Mesenchymal stem cell (in vitro differentiated cells and primary cell): ENCODE results near the gene RRAS. TPM values are rescaled to one million over a fixed set of nuclear protein-coding genes. Genes with fewer than 3 reads are reported as not detected.

Source experiments
- DNase-seq: peaks from one replicate; pipeline ENCODE4 v3.0.0-alpha.2; 2013
- H2AFZ ChIP-seq: one replicate; pipeline ENCODE4 v1.6.1; 2013; ENCODE audit warnings: low read depth, mild to moderate bottlenecking, control low read depth, inconsistent platforms, low read length, moderate library complexity
- H2AK5ac ChIP-seq: 2 replicates; pipeline ENCODE4 v1.6.1; 2013; ENCODE audit warnings: low read length, moderate library complexity, mild to moderate bottlenecking, inconsistent platforms; ENCODE audit not compliant: severe bottlenecking
- H2BK120ac ChIP-seq: one replicate; pipeline ENCODE4 v1.6.1; 2013; ENCODE audit warnings: low read depth, mild to moderate bottlenecking, inconsistent platforms, low read length, moderate library complexity
- H2BK12ac ChIP-seq, 2 experiments: one replicate each; pipeline ENCODE4 v1.6.1; 2013; ENCODE audit warnings: inconsistent platforms in 2 of 2, low read length in 2 of 2, mild to moderate bottlenecking in 2 of 2, moderate library complexity in 2 of 2, control low read depth in 1 of 2
- H2BK15ac ChIP-seq: one replicate; pipeline ENCODE4 v1.6.1; 2013; ENCODE audit warnings: mild to moderate bottlenecking, low read depth, inconsistent platforms; ENCODE audit not compliant: poor library complexity, severe bottlenecking
- H2BK5ac ChIP-seq: 2 replicates; pipeline ENCODE4 v1.6.1; 2013; ENCODE audit warnings: low read depth, mild to moderate bottlenecking, low read length, control low read depth, inconsistent platforms; ENCODE audit not compliant: poor library complexity, severe bottlenecking
- H3K14ac ChIP-seq, 2 experiments: one replicate each; pipeline ENCODE4 v1.6.1; 2013; ENCODE audit warnings: inconsistent platforms in 2 of 2, low read length in 2 of 2, control low read depth in 1 of 2, mild to moderate bottlenecking in 1 of 2, moderate library complexity in 1 of 2
- H3K18ac ChIP-seq, 2 experiments: one replicate each; pipeline ENCODE4 v1.6.1; 2013; ENCODE audit warnings: inconsistent platforms in 2 of 2, low read length in 2 of 2, control low read depth in 1 of 2, low read depth in 1 of 2, mild to moderate bottlenecking in 1 of 2
- H3K23ac ChIP-seq, 2 experiments: one replicate each; pipeline ENCODE4 v1.6.1; 2013; ENCODE audit warnings: inconsistent platforms in 2 of 2, low read length in 2 of 2, mild to moderate bottlenecking in 2 of 2, moderate library complexity in 2 of 2, control low read depth in 1 of 2
- H3K27ac ChIP-seq: 2 replicates; pipeline ENCODE4 v1.5.1; 2013; ENCODE audit warnings: mild to moderate bottlenecking, moderate library complexity, low read length, control low read depth, inconsistent platforms; ENCODE audit not compliant: poor library complexity, severe bottlenecking
- H3K27me3 ChIP-seq, 2 experiments: 2 replicates each; pipeline versions ENCODE4 v1.6.1 to v1.7.0; 2013; ENCODE audit warnings: low read length in 2 of 2, mild to moderate bottlenecking in 2 of 2, moderate library complexity in 2 of 2, control low read depth in 1 of 2, inconsistent platforms in 1 of 2; ENCODE audit not compliant: control insufficient read depth in 1 of 2, insufficient read depth in 1 of 2
- H3K36me3 ChIP-seq, 2 experiments: 2 replicates each; pipeline versions ENCODE4 v1.6.1 to v1.7.0; 2013; ENCODE audit warnings: low read length in 2 of 2, control low read depth in 1 of 2, inconsistent platforms in 1 of 2, low read depth in 1 of 2, mild to moderate bottlenecking in 1 of 2; ENCODE audit not compliant: insufficient read depth in 2 of 2, control insufficient read depth in 1 of 2
- H3K4ac ChIP-seq, 2 experiments: one replicate each; pipeline ENCODE4 v1.6.1; 2013; ENCODE audit warnings: inconsistent platforms in 2 of 2, low read length in 2 of 2, mild to moderate bottlenecking in 2 of 2, moderate library complexity in 2 of 2, control low read depth in 1 of 2, low read depth in 1 of 2
- H3K4me1 ChIP-seq: 2 replicates; pipeline ENCODE4 v1.6.1; 2013; ENCODE audit warnings: low read depth, low read length, control low read depth; ENCODE audit not compliant: control insufficient read depth, insufficient read depth
- H3K4me2 ChIP-seq: 2 replicates; pipeline ENCODE4 v1.6.1; 2013; ENCODE audit warnings: low read length, mild to moderate bottlenecking, inconsistent platforms; ENCODE audit not compliant: poor library complexity, severe bottlenecking
- H3K4me3 ChIP-seq, 2 experiments: 2 replicates each; pipeline versions ENCODE4 v1.5.1 to v1.7.0; 2013; ENCODE audit warnings: low read length in 2 of 2, mild to moderate bottlenecking in 2 of 2, control low read depth in 1 of 2, low read depth in 1 of 2; ENCODE audit not compliant: insufficient read depth in 1 of 2
- H3K79me1 ChIP-seq: replicated peaks from 2 replicates; pipeline ENCODE4 v1.6.1; 2013; ENCODE audit warnings: mild to moderate bottlenecking, control low read depth, low read length, inconsistent platforms; ENCODE audit not compliant: poor library complexity, severe bottlenecking
- H3K9ac ChIP-seq: 2 replicates; pipeline ENCODE4 v1.7.0; 2013; ENCODE audit warnings: mild to moderate bottlenecking, low read length, moderate library complexity
- H3K9me3 ChIP-seq: 2 replicates; pipeline ENCODE4 v1.7.0; 2013; ENCODE audit warnings: mild to moderate bottlenecking, low read length; ENCODE audit not compliant: control insufficient read depth
- H4K8ac ChIP-seq: one replicate; pipeline ENCODE4 v1.6.1; 2013; ENCODE audit warnings: inconsistent platforms, mild to moderate bottlenecking, low read length, moderate library complexity
- H4K91ac ChIP-seq: one replicate; pipeline ENCODE4 v1.6.1; 2013; ENCODE audit warnings: mild to moderate bottlenecking, low read length, inconsistent platforms
- WGBS: methylation state at CpG from one replicate; pipeline ENCODE4 v1.1.7; 2013; ENCODE audit warnings: mixed read lengths; 5-methylcytosine and 5-hydroxymethylcytosine counted together
- small RNA-seq: library from polyadenylated mRNA; stranded (forward); fragments of <200 nt; extraction: miRNeasy Mini kit (QIAGEN cat#:217004); gene quantifications from one replicate; pipeline ENCODE3, GENCODE V24; 2013; ENCODE audit warnings: low read depth

Gene RRAS

DNA sequence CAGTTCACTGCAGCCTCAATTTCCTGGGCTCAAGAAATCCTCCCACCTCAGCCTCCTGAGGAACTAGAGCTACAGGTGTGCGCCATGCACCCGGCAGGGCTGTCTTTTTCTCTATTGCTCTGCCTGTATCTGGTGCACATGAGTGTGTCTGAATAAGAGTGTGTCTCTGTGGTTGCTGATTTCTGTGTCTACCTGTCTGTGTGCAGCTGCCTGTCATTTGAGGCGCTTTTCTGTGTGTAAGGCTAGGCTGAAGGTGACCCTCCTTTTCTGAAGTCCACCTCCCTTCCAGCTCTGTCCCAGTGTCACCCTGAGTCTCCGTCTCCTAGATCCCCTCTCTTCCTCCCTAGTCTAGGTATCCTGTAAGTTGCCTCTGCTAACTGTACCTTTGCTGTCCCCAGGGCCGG lies 50.4 kb downstream of the RRAS start:
- Histone ChIP-seq H3K23ac (no peak overlapping the region), H2AFZ (no peak overlapping the region), H3K4me2 (no peak overlapping the region), H2BK12ac (no peak overlapping the region), H4K8ac (peak overlapping the region; percentile 61), H4K91ac (no peak overlapping the region), H3K18ac (no peak overlapping the region), H3K27me3 (no peaks in the 10 kb centered on the region), H2AK5ac (no peak overlapping the region), H3K9me3 (no peaks in the 10 kb centered on the region), H3K14ac (no peak overlapping the region), H3K4ac (no peak overlapping the region), H2BK5ac (no peak overlapping the region), H3K4me1 (peaks cover 7% of the 10 kb centered on the region), H3K36me3 (peaks cover 4 to 8% of the 10 kb centered on the region in 2 experiments), H3K9ac (no peak overlapping the region), H2BK15ac (no peak overlapping the region), H3K79me1 (no peaks in the 10 kb centered on the region), H2BK120ac (no peak overlapping the region), H3K4me3 (no peak overlapping the region), H3K27ac (no peak overlapping the region)
- no peak for DNase-seq
- WGBS = 78% methylated on average over 5 of the region's 5 CpGs

DNA sequence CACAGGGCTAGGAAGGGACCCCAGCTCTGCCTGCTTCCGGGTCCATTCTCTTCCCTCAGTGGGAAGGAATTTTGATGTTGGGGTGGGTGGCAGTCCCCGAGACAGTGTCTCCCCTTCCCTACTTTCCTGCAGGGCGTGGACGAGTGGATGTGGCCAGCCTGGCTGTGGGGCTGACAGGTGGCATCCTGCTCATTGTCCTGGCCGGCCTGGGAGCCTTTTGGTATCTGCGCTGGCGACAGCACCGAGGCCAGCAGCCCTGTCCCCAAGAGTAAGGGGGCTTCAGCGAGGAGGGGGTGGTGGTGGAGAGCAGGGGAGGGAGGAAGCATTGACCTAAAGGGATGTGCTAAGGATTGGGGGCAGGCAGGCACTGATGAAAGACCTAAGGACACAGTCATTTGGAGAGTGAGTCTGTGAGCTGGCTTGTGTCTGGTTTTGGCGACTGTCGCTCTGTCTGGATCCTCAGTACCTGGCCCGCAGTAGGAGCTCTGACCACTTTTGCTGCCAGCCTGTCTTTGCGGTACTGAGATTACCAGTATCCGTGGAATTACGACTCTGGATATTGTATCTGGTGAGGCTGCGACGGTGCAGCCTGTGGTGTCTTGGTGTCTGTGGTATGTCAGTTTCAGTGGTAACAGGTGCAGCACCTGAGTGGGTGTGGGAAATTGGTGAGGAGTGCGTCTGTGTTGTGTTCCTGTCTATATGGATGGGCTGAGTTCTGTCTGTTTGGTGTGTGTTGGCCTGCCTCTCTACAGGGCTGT lies 51.4 kb downstream of the RRAS start:
- no peak overlapping the region for H3K4me2 ChIP-seq
- no peaks in the 10 kb centered on the region for H3K27me3 ChIP-seq
- H3K9ac ChIP-seq = no peak overlapping the region
- no peak overlapping the region for H3K4me3 ChIP-seq
- DNase-seq = no peak
- no peak overlapping the region for H3K27ac ChIP-seq
- H3K4ac ChIP-seq = no peak overlapping the region
- no peak overlapping the region for H3K23ac ChIP-seq
- no peak overlapping the region for H3K14ac ChIP-seq
- H3K36me3 ChIP-seq = no peaks in the 10 kb centered on the region
- no peak overlapping the region for H4K8ac ChIP-seq
- no peak overlapping the region for H2BK120ac ChIP-seq
- no peaks in the 10 kb centered on the region for H3K79me1 ChIP-seq
- peak overlapping the region; percentile 45 for H4K91ac ChIP-seq
- H2BK5ac ChIP-seq = no peak overlapping the region
- no peak overlapping the region for H2AFZ ChIP-seq
- H2BK15ac ChIP-seq = no peak overlapping the region
- no peak overlapping the region for H3K18ac ChIP-seq
- H2BK12ac ChIP-seq = peak overlapping the region in 1 of 2 experiments; percentile 47
- 89% methylated on average over 17 of the region's 18 CpGs for WGBS
- H2AK5ac ChIP-seq = no peak overlapping the region
- peaks cover 7% of the 10 kb centered on the region for H3K4me1 ChIP-seq
- H3K9me3 ChIP-seq = no peaks in the 10 kb centered on the region

DNA sequence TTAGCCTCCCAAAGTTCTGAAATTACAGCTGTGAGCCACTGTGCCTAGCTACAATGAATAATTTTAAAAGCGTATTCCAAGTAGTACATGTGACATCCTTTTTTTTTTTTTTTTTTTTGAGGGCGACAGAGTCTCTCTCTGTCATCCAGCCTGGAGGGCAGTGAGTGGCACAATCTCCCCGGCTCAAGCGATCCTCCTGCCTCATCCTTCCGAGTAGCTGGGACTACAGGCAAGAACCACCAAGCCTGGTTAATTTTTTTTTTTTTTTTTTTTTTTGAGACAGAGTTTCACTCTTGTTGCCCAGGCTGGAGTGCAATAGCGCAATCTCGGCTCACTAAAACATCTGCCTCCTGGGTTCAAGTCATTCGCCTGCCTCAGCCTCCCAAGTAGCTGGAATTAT lies 52.7 kb downstream of the RRAS start:
- H3K4me1 ChIP-seq = peaks cover 4% of the 10 kb centered on the region
- no peak overlapping the region for H4K91ac ChIP-seq
- H3K27me3 ChIP-seq = no peaks in the 10 kb centered on the region
- H3K14ac ChIP-seq = no peak overlapping the region
- H3K9ac ChIP-seq = no peak overlapping the region
- no peak overlapping the region for H3K27ac ChIP-seq
- no peak overlapping the region for H2BK15ac ChIP-seq
- DNase-seq = no peak
- no peak overlapping the region for H2AK5ac ChIP-seq
- WGBS = over 99% methylated on average over 7 of the region's 8 CpGs
- no peaks in the 10 kb centered on the region for H3K9me3 ChIP-seq
- no peak overlapping the region for H3K4me3 ChIP-seq
- H3K4ac ChIP-seq = no peak overlapping the region
- no peak overlapping the region for H3K23ac ChIP-seq
- H3K18ac ChIP-seq = no peak overlapping the region
- no peak overlapping the region for H2BK12ac ChIP-seq
- no peak overlapping the region for H2BK5ac ChIP-seq
- H2BK120ac ChIP-seq = no peak overlapping the region
- H2AFZ ChIP-seq = no peak overlapping the region
- H3K79me1 ChIP-seq = no peaks in the 10 kb centered on the region
- H4K8ac ChIP-seq = no peak overlapping the region
- H3K4me2 ChIP-seq = no peak overlapping the region
- no peaks in the 10 kb centered on the region for H3K36me3 ChIP-seq

Small RNA genes lying within 50 kb of the gene (small RNA-seq; reads per million reads assigned to genes)
- gene MIR5088 = not detected
